HG03520 (cell line): ENCODE measurements around the gene SAMSN1.

Experiments
- ATAC-seq: cut with Tn5 transposase; IDR thresholded peaks from one replicate; pipeline ENCODE4 v1.9.1; 2021; ENCODE audit warnings: mild to moderate bottlenecking, moderate library complexity; ENCODE audit not compliant: unreplicated experiment

SAMSN1 gene

GRCh38 chr21:14545906-14546480 is at the start of gene SAMSN1:
TSS of gene SAMSN1 (minus strand) at chr21:14546315. CDS start at chr21:14546261, 54 bp downstream.
- peak; percentile 91 for ATAC-seq

GRCh38 chr21:14595449-14595848 is 49.3 kb upstream of the SAMSN1 start:
- ATAC-seq: no peak

GRCh38 chr21:14594967-14595366 is 48.9 kb upstream of the SAMSN1 start:
- no peak for ATAC-seq

GRCh38 chr21:14593230-14593629 is 47.1 kb upstream of the SAMSN1 start:
- no peak for ATAC-seq

GRCh38 chr21:14592296-14593000 is 46.3 kb upstream of the SAMSN1 start:
- no peak for ATAC-seq

GRCh38 chr21:14591882-14592281 is 45.8 kb upstream of the SAMSN1 start:
- no peak for ATAC-seq

- no peak for ATAC-seq
Measured at GRCh38 chr21:14591377-14591776, 45.3 kb upstream of the SAMSN1 start.

- ATAC-seq: peak; percentile 86
Measured at GRCh38 chr21:14589855-14590563, 43.9 kb upstream of the SAMSN1 start.

GRCh38 chr21:14587266-14587665 is 41.2 kb upstream of the SAMSN1 start:
- ATAC-seq: no peak

- ATAC-seq: no peak
Measured at GRCh38 chr21:14585122-14585521, 39.0 kb upstream of the SAMSN1 start.

- no peak for ATAC-seq
Measured at GRCh38 chr21:14584357-14585095, 38.4 kb upstream of the SAMSN1 start.

- no peak for ATAC-seq
Measured at GRCh38 chr21:14583629-14584255, 37.6 kb upstream of the SAMSN1 start.

- ATAC-seq: no peak
Measured at GRCh38 chr21:14582934-14583628, 37.0 kb upstream of the SAMSN1 start.

GRCh38 chr21:14581902-14582457 is 35.9 kb upstream of the SAMSN1 start:
- ATAC-seq: no peak

GRCh38 chr21:14573244-14573643 is 27.1 kb upstream of the SAMSN1 start:
- ATAC-seq: no peak

- ATAC-seq: peak; percentile 56
Measured at GRCh38 chr21:14572204-14572780, 26.2 kb upstream of the SAMSN1 start.

- ATAC-seq: no peak
Measured at GRCh38 chr21:14569868-14570267, 23.8 kb upstream of the SAMSN1 start.

GRCh38 chr21:14569026-14569621 is 23.0 kb upstream of the SAMSN1 start:
- no peak for ATAC-seq
